NB4 (cell line): ENCODE data around the gene DIDO1.
A peak's percentile ranks its signal among the peaks of the same experiment; 100 is the strongest.

Source experiments
- DNase-seq: peaks from one replicate; pipeline ENCODE4 v3.0.0; 2010; ENCODE audit warnings: low read depth
- H3K4me3 ChIP-seq: one replicate; pipeline ENCODE4 v1.5.1; 2011; ENCODE audit warnings: mild to moderate bottlenecking, low read depth, low read length, moderate library complexity
- MYC ChIP-seq: IDR thresholded peaks from 2 replicates; pipeline ENCODE4 v1.6.1; 2011; ENCODE audit warnings: low read depth, low read length
- POLR2A ChIP-seq: IDR thresholded peaks from 2 replicates; pipeline ENCODE4 v1.6.1; 2011; ENCODE audit warnings: mild to moderate bottlenecking; ENCODE audit not compliant: insufficient read length; ENCODE audit errors: extremely low read depth
- TF ChIP-seq, protein P1 (sequence below): IDR thresholded peaks from 2 replicates; pipeline ENCODE4 v1.6.1; 2011; ENCODE audit warnings: low read depth, low read length
- TF ChIP-seq, protein P2 (sequence below): IDR thresholded peaks from one replicate; pipeline ENCODE4 v1.5.1; 2012; ENCODE audit warnings: low read depth, low read length

The DIDO1 gene

DNA sequence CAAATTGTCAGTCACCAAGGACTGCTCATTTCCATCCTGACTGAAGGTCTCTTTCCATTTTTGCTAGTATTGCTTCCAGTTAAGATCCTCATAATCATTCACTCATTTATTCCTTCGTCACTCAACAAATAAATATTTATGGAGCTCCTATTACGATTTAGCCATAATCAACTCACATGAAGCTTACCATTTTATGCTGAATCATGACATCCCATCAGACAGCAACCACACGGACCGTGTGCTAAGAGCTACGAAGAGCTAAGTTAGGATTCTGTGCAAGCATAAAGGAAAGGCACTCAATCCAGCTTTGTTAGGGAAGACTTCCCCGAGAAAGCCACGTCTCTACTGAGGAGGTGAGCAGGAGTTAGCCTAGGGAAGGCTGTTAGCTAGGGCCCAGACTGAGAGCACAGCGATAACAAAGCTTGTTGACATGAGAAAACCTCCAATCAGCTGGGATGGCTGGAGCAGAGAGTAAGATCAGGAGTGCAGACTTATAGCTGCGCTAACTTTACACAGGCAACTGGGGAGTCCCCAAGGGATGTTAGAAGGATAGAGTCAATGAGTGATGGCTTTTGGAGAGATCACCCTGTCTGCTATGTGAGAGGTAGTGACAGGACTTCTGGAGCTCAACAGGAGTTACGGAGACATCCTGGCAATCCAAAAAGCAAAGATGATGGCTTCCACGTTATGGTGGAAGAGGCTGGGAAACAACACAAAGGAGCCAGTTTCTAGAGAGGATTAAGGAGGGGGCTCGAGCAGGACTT is 9.1 kb upstream of the DIDO1 start:
- TF ChIP-seq, protein P1, sequence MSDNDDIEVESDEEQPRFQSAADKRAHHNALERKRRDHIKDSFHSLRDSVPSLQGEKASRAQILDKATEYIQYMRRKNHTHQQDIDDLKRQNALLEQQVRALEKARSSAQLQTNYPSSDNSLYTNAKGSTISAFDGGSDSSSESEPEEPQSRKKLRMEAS: no peak
- TF ChIP-seq MYC (no peak), POLR2A (no peak)
- TF ChIP-seq, protein P2, sequence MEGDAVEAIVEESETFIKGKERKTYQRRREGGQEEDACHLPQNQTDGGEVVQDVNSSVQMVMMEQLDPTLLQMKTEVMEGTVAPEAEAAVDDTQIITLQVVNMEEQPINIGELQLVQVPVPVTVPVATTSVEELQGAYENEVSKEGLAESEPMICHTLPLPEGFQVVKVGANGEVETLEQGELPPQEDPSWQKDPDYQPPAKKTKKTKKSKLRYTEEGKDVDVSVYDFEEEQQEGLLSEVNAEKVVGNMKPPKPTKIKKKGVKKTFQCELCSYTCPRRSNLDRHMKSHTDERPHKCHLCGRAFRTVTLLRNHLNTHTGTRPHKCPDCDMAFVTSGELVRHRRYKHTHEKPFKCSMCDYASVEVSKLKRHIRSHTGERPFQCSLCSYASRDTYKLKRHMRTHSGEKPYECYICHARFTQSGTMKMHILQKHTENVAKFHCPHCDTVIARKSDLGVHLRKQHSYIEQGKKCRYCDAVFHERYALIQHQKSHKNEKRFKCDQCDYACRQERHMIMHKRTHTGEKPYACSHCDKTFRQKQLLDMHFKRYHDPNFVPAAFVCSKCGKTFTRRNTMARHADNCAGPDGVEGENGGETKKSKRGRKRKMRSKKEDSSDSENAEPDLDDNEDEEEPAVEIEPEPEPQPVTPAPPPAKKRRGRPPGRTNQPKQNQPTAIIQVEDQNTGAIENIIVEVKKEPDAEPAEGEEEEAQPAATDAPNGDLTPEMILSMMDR: no peak
- DNase-seq: no peak
- H3K4me3 ChIP-seq: peak overlapping the region; percentile 26

DNA sequence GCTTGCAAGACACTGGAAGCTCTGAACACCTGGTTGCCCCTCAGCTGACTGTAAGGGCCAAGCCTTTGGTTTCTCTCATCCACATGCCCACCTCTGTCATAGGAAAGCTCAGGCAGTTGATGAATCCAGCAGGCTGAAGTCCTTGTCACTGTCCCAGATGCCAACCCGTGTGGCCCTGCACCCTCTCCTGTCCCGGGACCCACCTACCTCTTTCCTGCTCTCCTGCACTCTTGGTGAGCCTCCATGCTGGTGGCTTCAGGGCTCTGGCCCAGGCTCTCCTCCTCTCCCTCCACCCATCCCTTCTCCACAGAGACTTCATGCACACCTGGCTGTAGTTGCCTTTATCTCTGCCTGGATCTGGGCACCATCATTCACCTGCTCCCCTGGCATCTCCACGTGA is 7.7 kb upstream of the DIDO1 start:
- no peak for DNase-seq
- H3K4me3 ChIP-seq: no peak overlapping the region
- TF ChIP-seq POLR2A: no peak
- TF ChIP-seq, protein P2: no peak
- TF ChIP-seq, protein P1: no peak

DNA sequence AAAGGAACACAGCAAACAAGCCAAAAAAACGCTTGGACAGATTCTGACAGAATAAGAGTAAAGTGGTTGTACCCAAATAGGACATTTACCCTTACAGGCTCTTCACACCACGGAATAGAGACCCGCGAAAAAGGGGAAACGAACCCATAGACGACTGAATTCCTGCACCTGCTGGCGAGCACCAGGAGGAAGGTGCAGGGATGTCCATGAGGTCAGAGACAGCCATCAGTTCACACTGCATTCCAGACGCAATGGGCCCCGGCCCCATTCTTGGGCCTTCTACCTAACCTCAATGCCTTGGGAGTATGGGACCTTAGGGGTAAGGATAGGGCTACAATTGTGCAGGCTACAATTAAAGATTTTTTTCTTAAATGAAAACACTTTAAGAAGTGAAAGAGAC is 5.2 kb upstream of the DIDO1 start:
- no peak overlapping the region for H3K4me3 ChIP-seq
- DNase-seq: no peak
- TF ChIP-seq MYC: no peak
- TF ChIP-seq, protein P2: no peak
- no peak for TF ChIP-seq POLR2A
- TF ChIP-seq, protein P1: no peak

DNA sequence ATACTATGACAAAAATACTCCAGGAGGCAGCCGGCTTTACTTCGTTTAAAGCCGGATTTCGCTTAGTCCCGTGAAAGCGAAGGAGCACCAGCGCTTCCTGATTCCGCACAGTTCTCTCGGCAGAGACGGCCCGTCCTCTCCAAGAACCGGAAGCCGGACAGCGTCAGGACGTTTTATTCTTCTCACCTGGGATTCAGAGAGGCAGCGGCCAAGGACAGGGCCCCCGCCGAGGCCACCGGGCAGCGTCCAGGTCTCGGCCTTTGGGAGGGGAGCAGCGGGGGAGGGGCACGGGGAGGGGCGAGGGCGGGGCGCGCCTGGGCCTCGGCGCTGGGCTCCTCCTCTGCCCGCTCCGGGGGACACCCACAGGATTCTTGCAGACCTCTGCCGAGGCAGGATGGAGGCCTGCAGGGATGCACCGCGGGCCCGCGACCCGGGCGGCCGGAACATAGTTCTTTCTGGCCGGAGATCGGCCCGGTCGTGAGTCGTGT is 2.8 kb upstream of the DIDO1 start:
- no peak for DNase-seq
- no peak overlapping the region for H3K4me3 ChIP-seq
- TF ChIP-seq, protein P1: no peak
- no peak for TF ChIP-seq POLR2A
- TF ChIP-seq, protein P2: no peak
- TF ChIP-seq MYC: no peak

DNA sequence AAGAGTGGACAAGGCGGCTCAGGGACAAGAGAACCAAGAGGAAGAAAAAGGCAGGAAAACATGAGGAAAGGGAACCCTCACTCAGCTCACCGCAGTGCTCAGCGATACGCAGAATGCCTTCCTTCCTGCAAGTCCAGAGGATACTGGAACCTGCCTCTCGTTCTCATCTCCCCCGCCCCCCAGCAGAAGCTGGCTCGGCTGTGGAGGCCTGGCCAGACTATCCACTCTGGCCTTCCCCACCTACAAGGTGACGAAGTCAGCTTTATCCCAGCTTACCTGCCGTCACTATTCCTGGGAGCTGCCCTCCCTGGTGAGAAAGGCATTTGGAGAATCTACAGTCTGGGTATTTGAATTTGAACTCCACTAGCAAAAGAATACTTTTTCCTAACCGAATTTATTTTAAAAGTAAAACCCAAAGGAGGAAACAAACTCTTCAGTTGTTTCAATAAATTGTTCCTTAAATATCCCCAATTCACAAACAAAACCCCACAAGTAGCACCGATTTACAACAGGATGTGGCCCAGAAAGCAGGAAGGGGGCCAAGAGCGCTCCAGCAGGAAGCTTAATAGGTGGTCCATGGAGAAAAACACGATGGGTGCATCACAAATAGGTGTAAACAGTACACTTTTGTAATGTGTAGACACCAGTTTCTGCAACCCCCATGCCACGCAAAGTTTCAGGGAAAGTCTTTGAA is 2.1 kb upstream of the DIDO1 start:
- no peak for DNase-seq
- TF ChIP-seq, protein P2: no peak
- TF ChIP-seq POLR2A (no peak), MYC (no peak)
- TF ChIP-seq, protein P1: no peak
- no peak overlapping the region for H3K4me3 ChIP-seq
